ENCODE measurements around the gene ATP11A.

The ATP11A gene

DNA sequence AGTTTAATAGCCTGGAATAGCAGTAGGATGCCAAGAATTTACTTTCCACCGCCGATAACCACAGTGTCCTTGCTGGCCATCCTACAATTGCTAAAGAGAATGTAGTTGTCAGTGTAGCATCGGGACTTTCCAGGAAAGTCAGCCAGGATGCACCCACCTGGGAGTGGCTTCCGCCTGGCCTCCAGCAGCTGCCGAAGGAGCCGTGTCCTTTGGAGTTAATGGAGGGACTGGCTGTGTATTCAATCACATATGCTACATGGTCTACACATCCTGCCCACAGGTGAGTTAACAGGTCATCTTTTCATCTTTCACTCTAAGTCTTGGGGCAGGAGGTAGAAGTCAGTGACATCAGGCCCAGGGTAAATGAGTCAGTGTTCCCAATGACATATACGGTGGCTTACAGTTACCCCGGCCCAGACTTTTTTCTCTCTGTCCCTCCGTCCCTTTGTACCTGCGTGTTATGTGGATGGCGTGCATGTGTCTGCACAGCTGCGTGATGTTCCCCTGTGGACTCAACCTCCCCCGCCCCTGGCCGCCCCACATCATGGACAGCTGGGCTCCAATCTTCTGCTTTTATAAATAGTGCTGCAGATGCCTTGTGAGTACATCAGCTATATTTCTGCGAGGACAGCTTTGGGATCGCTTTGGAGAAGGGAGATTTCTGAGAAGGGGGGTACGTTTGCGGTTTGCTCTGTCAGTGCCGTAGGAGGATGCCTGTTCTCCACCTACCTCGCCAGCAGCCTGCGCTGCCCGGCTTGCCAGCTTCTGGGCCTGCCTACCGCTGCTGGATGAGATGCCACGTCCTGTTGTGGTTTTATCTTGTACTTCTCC, 63.1 kb downstream of the ATP11A start:
- H3K36me3 ChIP-seq (replicated peaks): no peaks in the 10 kb centered on the region
- DNase-seq: no peak
- no peak overlapping the region for H3K27ac ChIP-seq
- TF ChIP-seq, protein P1, sequence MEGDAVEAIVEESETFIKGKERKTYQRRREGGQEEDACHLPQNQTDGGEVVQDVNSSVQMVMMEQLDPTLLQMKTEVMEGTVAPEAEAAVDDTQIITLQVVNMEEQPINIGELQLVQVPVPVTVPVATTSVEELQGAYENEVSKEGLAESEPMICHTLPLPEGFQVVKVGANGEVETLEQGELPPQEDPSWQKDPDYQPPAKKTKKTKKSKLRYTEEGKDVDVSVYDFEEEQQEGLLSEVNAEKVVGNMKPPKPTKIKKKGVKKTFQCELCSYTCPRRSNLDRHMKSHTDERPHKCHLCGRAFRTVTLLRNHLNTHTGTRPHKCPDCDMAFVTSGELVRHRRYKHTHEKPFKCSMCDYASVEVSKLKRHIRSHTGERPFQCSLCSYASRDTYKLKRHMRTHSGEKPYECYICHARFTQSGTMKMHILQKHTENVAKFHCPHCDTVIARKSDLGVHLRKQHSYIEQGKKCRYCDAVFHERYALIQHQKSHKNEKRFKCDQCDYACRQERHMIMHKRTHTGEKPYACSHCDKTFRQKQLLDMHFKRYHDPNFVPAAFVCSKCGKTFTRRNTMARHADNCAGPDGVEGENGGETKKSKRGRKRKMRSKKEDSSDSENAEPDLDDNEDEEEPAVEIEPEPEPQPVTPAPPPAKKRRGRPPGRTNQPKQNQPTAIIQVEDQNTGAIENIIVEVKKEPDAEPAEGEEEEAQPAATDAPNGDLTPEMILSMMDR (IDR thresholded peaks at IDR 0.05; ENCODE audit: low read depth, low read length, missing control alignments): no peak
- no peaks in the 10 kb centered on the region for H3K27me3 ChIP-seq (replicated peaks)
- in situ Hi-C loops (cut with HindIII; ENCODE audit: low pct_ligation_motif_present, low sequenced_read_pairs): no loop called here
- H3K4me3 ChIP-seq (ENCODE audit: low read depth, low read length): no peak overlapping the region

DNA sequence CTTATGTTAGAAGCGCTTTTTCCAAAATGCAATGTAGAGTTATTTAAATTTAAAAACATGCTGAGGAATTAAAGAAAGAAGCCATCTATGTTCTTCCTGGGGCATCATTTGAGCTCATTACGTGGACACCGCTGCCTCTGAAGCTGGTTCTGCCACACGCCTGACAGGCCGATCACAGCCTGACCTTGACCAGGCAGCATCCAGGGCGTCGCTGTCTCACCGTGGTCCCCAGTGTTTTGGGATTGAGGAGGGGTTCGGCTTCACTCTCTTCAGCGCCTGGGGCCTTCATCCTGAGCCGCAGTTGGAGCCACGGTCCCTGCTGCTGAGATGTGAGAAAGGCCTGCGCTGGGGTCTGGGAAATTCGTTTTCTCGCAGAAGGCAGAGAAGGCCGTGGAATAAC, 64.0 kb downstream of the ATP11A start:
- Histone ChIP-seq H3K27me3 (replicated peaks) (no peaks in the 10 kb centered on the region), H3K27ac (no peak overlapping the region), H3K4me3 (ENCODE audit: low read depth, low read length) (no peak overlapping the region), H3K36me3 (replicated peaks) (no peaks in the 10 kb centered on the region)
- TF ChIP-seq, protein P1 (IDR thresholded peaks at IDR 0.05; ENCODE audit: low read depth, low read length, missing control alignments): no peak
- in situ Hi-C loops (cut with HindIII; ENCODE audit: low pct_ligation_motif_present, low sequenced_read_pairs): no loop called here
- no peak for DNase-seq

DNA sequence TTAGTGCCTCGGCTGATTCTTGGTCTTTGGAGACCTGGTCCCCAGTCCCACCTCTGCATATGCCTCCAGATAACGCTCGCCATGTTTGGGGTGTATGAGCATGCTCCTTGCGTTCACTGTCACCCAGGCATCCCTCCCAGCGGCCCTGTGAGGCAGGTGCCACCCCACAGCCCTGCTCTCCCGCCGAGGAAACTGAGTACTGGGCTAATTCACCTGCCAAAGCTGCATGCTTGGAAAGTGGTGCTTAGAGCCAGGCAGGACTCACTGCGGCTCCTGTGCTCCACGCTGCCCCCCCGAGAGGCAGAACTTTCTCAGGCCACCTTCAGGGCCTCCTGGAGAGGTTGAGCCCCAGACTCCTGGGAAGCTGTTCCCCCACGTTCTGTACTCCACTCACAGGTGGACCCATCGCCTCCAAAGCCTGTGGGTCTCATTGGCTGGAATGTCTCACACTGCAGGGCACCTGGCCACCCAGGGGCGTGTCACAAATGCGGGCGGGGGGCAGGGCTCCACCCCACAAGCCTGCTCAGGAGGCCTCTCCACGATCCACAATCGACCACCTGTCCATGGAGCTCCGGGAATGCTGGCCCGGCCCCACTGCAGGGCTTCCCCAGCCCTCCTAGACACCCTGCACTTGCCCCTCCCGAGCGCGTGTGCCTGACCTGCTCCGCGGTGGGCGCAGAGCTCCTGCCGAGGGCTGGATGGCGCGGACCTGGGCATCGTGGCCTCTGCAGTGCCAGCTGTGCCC, 64.6 kb downstream of the ATP11A start:
- H3K36me3 ChIP-seq (replicated peaks): no peaks in the 10 kb centered on the region
- TF ChIP-seq, protein P1 (IDR thresholded peaks at IDR 0.05; ENCODE audit: low read depth, low read length, missing control alignments): no peak
- no peaks in the 10 kb centered on the region for H3K27me3 ChIP-seq (replicated peaks)
- H3K4me3 ChIP-seq (ENCODE audit: low read depth, low read length): no peak overlapping the region
- H3K27ac ChIP-seq: no peak overlapping the region
- DNase-seq: no peak
- in situ Hi-C loops (cut with HindIII; ENCODE audit: low pct_ligation_motif_present, low sequenced_read_pairs): no loop called here

DNA sequence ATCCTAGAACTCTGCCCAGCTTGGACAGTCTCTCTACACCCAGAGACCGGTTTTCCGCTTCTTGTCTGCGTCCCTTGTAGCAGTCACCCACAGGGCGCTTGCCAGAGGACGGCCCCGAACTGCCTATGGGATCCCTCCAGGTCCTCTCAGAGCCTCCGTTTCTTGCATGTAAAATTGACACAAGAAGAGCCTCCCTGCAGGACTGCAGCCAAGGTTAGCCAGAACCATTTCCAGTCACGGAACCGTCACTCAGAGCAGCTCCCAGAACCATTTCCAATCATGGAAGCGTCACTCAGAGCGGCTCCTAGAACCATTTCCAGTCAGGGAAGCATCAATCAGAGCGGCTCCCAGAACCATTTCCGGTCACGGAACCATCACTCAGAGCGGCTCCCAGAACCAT, 65.5 kb downstream of the ATP11A start:
- no peak overlapping the region for H3K27ac ChIP-seq
- TF ChIP-seq, protein P1 (IDR thresholded peaks at IDR 0.05; ENCODE audit: low read depth, low read length, missing control alignments): no peak
- no peaks in the 10 kb centered on the region for H3K27me3 ChIP-seq (replicated peaks)
- in situ Hi-C loops (cut with HindIII; ENCODE audit: low pct_ligation_motif_present, low sequenced_read_pairs): no loop called here
- no peak for DNase-seq
- H3K36me3 ChIP-seq (replicated peaks): no peaks in the 10 kb centered on the region
- H3K4me3 ChIP-seq (ENCODE audit: low read depth, low read length): no peak overlapping the region

DNA sequence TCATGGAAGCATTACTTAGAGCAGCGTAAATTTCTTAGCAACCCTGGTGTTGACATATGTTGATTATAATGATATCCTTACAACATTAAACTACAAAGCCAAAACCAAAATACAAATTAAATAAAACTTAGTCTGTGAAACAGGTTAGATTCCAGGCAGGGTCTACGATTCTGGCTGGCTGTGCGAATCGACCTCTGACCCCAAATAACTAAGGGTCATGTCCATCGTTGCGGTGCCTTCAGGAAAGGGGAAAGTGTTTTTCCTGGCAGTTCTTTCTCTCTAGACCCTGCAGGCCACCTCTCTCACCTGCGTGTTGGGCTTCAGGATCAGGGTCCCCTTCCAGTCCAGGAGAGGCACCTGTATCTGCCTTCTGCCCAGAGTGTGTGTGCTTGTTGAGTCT, 66.2 kb downstream of the ATP11A start:
- H3K36me3 ChIP-seq (replicated peaks): no peaks in the 10 kb centered on the region
- H3K4me3 ChIP-seq (ENCODE audit: low read depth, low read length): no peak overlapping the region
- H3K27me3 ChIP-seq (replicated peaks): no peaks in the 10 kb centered on the region
- DNase-seq: no peak
- TF ChIP-seq, protein P1 (IDR thresholded peaks at IDR 0.05; ENCODE audit: low read depth, low read length, missing control alignments): no peak
- no peak overlapping the region for H3K27ac ChIP-seq
- in situ Hi-C loops (cut with HindIII; ENCODE audit: low pct_ligation_motif_present, low sequenced_read_pairs): no loop called here

Measured in brain microvascular endothelial cell (primary cell).